NCI-H226 (cell line): ENCODE data around the gene LRRC74A.

ENCODE experiments used
- DNase-seq: peaks from one replicate; pipeline ENCODE4 v3.0.0-alpha.2; 2015

LRRC74A gene

DNA sequence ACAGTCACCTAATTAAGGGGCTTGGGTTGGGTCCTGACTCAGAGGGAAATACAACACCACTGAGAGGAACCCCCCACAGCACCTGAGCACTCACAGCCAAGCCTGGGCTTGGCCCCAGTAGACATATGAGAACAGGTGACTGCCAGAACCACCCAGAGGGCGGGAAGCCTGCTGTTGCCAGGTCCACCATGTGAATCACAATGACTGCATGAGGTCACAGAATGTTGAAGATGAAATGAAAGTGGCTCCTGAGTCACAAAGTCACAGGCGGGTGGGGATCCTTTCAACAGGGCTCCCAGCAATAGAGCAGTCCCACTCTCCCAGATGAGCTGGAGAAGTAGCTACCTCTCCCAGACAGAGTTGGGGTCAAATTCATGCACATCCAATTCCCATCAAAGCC lies at the start of gene LRRC74A:
TSS of gene LRRC74A (plus strand) at position 287 of the 400 bp plus-strand sequence. CDS start 290 bp downstream, outside the sequence.
- DNase-seq, result no peak

DNA sequence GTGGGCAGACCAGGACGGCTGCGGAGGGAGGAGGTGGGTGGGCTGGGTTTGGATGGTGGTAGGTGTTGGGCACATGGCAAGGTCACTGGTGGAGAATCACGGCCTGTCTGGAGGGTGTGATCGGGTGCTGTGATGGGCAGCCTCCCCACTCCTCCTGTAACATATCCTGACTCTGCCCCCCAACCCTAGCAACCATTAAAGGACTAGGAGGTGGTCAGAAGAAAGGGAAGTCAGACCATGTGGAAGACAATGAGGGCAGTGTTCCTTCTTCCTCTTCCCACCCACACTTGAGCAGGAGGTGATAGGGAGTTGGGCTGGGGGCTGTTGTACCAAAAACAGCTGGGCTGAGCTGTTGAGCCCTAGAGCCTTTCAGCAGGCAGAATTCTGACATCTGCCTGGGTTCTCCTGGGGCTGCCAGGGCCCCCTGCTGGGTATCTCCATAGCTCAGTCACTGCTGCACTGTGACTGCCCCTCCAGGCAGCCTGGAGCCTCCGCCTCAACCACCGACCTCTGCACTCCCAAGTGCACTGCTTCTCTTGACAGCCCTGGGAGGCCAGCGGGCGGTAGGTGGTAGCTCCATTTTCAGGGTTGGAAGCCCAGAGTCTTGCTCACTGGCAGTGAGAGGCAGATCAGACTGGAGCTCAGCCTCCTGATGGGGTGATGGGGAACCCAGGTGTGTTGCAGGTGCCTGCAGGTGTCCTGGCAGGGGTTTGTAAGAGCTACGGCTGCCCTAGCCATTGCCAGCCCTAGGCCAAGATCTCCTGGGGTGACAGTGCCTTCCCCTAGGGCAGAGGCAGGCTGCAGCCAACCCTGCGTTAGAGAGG lies 49.6 kb upstream of the LRRC74A start:
- DNase-seq, result no peak

DNA sequence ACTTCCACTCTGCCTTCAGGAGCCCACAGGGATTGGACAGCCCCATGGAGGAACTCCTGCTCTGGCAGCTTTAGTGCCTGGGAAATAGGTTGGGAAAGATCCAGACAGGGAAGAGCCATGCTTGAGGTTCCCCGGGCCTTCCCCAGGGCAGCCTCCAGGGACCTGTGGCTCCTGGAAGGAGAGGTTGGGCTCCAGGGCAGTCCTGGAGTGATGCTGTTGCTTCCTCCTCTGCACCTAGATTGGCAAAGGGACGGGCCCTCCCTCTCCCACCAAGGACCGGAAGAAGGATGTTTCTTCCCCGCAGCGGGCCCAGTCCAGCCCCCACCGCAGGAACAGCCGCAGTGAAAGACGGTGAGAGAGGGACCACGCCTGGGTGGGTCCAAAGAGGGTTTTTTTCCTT lies 48.5 kb upstream of the LRRC74A start:
- no peak for DNase-seq

DNA sequence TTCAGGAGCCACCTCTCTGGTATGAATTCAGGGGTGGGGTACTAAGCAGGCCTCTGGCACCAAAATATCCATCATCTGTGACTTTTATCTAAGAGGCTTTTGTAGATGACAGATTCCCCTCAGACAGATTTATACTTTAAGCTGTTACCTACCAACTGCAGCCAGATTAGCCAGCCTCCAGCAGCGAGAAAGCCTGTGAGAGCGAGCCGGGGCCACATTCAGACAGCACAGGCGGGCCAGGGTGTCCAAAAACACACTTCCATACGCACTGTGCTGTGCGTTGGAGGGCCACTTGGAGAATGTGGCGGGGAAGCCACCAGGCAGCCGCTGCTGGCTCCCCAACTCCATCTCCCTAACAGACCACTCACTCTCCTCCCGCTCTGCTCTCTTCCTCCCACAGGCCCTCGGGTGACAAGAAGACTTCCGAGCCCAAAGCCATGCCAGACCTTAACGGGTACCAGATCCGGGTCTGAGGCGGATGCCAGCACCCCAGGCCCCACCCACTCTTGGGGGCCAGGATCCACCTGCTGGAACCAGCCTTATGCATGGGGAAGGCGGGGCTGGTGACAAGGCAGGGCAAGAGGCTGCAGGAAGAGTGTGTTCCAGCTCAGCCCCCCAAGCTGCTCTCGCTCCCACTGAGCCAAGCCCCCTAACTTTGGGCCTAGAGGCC lies 47.5 kb upstream of the LRRC74A start:
- no peak for DNase-seq

DNA sequence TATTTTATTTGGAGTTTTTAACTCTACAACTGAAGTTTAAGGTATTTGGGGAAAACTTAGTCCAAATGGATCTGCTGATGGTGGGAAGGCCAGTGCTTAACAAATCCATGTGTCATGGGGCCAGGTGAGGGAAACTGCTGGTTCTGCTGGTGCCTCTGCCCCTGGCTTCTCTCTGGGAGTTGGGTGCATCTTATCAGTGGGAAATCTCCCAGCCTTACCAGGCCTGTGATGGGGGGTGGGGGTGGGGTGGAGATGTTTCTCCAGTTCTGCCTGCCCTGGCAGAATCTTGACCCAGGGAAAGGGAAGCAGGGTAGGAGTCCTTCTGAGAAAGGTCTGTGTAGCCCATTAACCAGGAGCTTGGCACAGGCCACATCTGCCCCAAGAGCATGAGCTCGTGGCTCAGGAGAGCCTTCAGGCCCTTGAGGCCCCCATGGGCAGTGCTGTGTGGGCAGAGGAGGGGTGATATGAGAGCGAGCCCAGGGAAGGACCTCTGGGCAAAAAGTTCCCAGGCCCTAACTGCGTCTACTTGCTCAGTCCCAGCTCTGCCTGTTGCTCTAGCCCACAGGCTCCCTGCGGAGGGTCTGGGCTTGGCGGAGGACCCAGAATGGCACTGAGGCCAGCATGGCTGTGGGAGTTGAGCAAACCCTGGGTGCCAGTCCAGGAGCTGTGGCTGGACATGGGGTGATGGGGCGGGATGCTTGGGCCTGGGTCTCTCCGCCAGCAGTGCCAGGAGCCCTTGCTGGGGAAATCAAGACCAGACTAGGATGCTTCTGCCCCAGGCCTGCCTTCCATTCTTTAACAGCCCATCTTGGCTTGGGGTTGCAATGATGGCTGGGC lies 46.8 kb upstream of the LRRC74A start:
- no peak for DNase-seq

DNA sequence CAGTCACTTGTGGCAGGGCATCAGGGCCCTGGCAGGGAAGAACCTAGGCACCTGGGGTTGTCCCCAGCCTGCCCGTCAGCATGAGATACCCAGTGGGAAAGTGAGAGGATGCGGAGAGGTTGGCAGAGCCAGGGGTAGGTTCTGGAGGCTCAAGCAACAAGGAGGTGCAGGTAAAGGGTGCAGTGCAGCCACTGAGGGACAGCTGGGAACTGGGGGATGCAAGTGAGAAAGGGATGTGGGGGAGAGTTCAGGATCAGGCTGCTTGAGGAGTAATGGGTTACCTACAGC lies 46.2 kb upstream of the LRRC74A start:
- DNase-seq, result no peak

DNA sequence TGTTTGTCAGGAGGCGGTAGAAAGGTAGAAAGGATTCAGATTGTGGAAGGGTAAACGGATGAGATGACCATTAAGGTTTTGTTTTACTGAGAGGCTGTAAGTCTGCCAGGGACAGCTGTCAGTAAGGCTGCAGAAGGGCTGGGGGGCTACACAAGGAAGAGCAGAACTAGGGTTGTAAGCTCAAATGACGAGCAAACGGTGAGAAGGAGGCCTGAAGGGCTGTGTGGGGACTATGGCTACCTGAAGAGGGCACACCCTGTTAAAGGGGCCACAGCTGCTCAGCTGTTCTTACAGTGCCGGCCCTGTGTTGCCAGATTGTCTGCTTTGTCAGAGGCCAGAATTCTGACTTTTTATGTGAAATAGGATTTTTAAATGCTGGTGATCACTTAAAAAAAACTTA lies 45.8 kb upstream of the LRRC74A start:
- DNase-seq, result no peak

DNA sequence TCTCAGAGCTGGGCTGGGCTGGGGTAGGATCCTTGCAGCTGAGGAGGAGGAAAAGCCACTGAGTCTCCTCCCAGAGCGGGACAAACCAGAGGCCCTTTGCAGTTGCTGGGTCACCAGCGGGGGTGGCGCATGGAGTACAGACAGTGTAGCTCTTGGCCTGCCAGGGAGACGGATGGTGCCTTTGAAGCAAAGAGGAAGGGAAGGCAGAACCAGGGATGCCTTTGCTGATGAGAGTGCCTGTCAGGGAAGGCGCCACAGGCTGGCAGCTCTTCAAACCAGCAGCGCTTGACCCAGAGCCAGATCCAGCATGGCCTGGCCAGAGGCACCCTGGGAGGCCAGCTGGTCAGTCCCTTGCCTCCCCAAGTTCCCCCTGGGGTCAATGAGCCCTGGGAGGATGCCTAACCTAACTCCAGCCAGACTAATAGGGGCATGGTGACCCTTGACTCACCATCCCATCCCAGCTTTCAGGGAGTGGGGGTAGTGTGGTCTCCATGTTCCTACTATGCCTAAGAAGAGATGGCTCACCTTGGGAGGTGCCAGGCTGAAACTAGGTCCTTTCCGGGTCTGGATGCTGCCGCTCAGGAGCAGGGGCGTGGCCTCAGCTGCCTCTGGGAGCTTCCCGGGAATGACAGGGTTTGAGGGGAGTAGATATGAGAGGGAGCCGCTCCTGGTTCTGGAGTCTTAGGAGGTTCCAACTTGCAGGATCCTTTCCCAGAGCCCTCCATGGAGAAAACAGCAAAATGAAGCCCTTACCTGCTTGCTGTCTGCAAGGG lies 45.1 kb upstream of the LRRC74A start:
- no peak for DNase-seq

DNA sequence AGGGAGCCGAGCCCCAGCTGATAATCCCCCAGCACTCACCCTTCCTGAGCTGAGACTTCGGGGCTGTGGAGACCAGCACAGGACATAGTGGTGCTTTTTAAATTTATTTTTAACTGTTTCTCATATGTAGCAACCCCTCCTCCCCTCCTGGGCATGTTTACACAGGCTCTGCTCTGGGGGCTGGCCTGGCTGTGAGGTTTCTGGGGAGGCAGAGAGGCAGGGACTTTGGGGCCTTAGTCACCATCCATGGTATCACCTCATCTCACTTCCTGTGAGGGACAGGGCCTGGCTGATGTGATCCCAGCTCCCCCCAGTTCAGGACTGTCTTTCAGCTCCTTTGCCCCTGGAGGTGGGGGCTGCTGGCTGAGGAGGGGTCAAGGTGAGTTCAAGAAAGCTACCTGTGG lies 44.6 kb upstream of the LRRC74A start:
- no peak for DNase-seq

DNA sequence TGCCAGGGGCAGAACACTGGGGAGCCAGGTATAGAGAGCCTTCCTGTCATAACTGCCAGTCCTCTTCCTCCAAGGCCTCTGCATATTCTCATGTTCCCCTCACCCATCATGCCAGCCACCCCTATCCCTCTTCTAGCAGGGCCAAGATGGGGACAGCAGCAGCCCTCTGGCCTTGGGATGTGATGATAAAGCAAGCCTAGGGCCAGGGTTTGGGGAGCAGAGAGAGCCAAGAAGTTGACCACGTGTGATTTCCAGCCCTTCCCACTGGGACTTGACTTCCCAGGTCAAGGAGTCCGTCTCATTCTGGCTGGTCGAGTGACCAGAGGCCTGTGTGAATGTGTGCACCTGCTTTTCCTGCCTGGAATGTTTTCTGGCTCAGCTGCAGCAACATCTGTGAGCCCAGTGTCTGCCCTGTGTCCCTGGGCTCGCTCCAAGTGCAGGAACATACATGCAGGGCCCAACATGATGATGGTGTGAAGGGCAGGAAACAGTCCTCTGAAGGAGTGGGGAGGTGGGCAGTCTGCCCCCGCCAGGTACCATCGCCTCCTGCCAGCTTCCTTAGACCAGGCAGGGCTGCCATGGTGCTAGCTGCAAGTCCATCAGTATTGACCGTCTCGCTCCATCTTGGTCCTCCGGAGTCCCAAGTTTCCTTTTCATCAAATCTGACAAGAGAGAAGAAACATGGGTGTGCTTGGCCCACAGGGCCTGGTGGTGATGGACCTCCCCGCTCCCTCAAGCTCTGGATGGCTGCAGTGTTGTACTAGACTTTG lies 43.9 kb upstream of the LRRC74A start:
- no peak for DNase-seq

DNA sequence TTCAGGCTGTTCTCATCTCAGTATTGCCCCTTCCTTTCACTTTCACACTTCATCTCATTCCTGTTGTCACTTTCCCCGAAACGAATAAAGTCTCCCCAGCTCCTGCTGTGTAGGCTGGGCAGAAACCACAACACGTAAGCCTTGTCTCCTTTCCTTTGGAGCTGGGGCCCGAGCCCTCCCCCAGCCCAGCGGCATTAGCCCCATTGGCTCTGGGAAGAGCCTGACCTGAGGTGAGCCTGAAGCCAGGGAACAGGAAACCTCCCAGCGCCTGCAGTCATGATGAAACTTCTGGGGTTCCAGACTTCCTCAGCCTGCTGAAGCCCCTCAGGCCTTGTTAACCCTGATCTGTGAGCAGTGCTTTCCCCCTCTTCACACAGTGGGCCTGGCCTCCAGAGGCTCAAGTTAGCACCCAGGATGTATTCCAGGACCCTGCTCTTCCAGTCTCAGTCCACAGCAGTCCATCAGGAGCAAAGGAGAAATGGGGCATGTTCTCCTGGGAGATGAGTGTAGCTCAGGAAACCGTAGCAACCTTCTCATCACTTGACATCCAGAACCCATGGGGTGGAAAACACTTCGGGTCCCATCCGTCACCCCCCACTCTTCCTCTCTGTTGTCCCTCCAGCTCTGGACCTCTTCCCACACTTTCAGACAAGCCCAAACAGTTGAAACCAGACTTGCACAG lies 43.2 kb upstream of the LRRC74A start:
- no peak for DNase-seq

DNA sequence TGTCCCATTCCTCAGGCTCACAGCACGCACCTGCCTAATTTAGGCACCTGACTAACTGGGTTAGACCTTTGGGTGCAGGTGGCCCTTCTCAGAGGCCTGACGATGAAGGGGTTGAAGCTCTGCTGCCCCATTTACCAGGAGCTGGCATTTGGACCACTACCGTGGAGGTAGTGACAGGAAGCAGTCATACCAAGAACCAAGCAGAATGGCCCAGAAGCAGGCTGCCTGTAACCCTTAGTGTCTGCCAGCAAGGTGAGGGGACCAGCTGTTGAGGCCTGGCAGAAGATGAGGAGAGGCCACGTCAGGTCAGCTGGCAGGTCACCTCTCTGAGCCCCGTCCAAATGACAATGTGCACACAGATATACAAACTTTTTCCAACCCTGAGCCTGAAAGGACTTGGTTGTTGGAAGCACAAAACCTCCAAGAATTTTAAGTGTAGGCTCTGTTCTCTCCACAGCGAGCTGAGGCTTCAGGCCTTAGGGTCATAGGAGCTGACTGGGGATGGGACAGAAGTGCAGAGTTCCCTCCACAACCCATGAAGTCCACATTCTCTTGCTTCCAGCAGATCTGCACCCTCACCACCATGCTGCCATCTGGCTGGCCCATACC lies 41.8 kb upstream of the LRRC74A start:
- no peak for DNase-seq

DNA sequence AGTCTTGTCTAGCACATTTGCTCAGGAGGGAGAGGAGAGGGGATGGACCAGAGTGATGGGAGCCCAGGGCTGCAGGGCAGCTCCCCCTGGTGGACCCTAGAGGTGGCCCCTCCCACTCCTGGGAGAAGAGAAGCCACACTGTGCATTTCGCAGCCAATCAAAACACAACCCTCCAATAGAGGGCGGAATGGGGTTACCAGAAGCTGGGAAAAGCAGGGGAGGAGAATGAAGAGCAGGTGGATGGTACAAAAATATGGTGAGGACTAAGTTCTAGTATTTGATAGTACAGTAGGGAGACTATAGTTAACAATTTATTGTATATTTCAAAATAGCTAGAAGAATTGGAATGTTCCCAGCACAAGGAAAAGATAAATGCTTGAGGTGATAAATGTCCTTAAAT lies 41.3 kb upstream of the LRRC74A start:
- peak; percentile 68 for DNase-seq

DNA sequence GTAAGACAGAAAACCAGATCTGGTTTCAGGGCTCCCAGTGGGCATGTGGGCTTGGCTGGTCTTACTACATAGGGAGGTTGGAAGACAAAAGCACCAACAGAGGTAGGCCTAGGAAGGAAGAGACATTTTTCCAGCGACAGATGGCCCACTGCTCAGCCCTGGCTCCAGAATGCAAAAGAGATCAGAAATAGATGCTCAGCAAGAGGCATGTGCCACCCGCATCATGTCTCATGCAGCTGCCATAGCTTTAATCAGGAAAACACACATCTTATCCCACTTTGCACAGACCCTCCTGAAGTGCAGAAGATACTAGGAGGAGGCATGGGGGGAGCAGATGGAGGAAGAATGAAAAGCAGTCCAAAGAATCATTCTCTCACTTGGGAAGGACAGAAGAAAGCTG lies 39.6 kb upstream of the LRRC74A start:
- no peak for DNase-seq

DNA sequence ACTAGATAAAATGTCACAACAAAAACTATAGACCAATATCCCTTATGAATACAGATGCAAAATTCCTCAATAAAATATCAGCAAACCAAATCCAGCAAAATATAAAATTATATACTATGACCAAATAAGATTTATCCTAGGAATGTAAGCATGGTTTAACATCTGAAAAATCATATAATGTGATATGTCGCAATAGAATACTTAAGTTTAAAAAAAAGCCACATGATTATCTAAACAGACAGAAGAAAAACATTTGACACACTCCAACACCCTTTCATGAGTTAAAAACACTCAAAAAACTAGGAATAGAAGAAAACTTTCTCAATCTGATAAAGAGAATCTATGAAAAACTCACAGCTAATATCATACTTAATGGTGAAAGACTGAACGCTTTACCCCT lies 33.8 kb upstream of the LRRC74A start:
- DNase-seq, result no peak

DNA sequence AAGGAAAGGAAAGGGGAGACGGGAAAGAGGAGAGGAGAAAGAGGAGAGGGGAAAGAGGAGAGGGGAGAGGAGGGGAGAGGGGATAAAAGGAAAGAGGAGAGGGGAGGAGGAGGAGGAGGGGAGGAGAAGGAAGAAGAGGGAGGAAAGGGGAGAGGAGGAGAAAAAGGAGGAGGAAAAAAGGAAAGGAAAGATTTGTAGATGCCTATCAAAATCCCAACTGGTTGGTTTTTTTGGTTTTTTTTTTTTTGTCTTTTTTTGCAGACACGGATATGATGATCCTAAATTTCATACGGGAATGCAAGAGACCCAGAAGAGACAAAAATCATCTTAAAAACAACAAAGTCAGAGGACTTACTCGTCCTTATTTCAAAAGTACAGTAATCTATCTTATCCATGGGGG lies 32.9 kb upstream of the LRRC74A start:
- no peak for DNase-seq

DNA sequence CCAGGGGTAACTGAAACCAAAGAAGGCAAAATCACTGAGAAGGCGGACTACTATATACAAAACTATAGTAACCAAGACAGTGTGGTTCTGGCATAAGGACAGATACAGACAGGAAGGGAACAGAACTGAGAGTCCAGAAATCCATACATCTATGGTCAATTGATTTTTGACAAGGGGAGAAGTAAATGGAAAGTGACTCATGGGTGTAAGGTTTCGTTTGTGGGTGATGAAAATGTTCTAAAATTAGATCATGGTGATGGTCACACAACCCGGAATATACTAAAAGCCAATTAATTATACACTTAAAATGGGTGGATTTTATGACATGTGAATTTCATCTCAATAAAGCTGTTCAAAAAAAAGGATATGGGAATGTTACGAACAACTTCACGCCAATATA lies 32.3 kb upstream of the LRRC74A start:
- DNase-seq, result no peak

DNA sequence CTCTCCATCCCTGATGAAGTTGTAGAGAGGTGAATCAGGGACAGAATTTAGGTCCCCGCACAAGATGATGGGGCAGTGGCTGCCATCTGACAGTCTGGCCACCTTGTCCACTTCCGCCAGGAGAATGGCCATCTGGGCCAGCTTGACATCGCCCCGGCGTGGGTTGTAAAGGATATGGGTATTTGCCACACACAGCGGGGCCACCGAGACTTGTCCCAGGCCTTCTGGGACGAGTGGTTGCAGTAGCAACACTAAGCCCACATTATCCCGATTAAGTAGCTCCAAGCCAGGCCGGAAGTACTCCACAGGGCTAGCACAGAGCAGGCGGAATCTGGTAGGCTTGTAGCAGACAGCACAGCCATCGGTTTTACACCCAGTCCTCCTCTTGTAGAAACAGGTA lies 19.8 kb upstream of the LRRC74A start:
- no peak for DNase-seq

DNA sequence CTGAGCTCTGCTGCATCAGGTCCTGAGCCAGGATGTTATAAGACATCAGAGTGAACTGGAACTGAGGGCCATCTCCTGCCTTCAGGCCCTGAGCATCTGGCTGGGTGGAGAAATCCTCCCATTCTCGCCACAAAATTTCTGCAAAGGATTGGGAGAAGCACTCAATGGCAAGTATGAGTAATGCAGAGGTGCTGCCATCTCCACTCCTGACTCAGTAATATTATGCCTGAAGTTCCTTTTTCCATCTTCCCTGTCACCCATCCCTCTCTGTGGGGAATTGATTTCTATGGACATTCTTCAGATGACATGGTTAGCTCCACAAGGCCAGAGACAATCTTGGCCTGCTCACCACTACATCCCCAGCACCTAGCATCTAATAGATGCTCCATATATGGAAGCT lies 18.2 kb upstream of the LRRC74A start:
- DNase-seq, result no peak

DNA sequence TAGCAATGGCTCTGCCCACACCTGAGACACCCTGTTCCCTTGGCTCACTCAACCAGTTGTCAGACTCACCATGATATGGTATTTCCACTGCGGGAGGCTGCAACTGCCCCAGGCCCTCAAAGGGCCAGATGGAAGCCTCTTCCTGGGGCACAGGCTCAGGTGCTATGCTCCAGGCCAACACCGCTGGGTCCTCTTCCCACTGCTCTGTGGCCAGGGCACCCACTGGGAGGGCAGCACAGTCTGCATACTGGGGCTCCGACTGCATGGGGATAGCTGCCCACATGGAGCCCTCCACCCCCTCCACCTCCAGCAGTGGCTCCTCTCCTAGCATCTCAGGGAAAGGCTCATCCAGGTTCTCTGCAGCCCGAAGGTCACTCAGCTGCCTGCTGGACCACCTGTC lies 17.2 kb upstream of the LRRC74A start:
- no peak for DNase-seq

DNA sequence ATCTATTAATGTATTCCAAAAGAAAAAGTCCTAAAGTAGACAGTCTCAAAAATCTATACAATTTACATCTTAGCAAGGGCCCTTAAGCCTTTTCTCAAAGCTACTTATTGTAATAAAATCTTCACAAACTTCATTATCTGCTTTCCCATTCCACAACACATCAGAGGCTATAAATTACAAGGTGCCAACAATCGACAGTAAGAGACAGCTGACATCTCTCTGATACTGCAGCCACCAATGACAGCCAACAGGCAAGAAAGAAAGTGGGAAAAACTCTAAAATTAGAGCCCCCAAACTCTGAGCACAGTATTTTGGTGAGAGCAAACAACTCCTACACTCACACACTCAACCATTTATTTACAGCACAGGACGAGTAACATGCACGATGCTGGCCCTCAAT lies 15.7 kb upstream of the LRRC74A start:
- no peak for DNase-seq
